HL-60/S4 treated with phorbol 12-myristate 13-acetate at 8.2 ng/mL for 4 days and 3 days (cell line): ENCODE measurements around the gene ALX3.

Experiments
- in situ Hi-C: fragments of 300-500 bp; cut with MboI; formaldehyde crosslinking; loops from 2 replicates; pipeline ENCODE4 v1.15.0; 2022; ENCODE audit warnings: low sequenced_read_pairs

ALX3 gene

DNA sequence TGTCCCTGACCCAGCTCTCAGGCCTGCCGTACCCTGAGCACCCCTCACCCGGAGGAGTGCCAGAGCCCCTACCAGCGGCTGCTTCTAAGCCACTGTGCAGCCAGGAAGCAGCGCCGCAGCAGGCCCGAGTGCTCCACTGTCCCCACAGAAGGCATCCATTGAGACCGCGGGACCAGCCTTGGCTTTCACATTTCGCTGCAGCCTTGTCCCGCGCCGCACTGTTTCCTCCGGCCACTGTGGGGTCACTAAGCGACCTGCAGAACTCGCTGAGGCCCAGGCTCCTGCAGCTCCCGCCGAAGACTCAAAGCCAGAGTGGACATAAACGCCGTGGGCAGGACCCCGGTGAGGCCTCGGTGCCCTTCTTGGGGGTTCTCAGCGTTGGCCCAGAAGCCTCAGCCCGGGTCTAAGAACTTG lies 3.0 kb downstream of the ALX3 start:
- in situ Hi-C loops, result no loop called here

DNA sequence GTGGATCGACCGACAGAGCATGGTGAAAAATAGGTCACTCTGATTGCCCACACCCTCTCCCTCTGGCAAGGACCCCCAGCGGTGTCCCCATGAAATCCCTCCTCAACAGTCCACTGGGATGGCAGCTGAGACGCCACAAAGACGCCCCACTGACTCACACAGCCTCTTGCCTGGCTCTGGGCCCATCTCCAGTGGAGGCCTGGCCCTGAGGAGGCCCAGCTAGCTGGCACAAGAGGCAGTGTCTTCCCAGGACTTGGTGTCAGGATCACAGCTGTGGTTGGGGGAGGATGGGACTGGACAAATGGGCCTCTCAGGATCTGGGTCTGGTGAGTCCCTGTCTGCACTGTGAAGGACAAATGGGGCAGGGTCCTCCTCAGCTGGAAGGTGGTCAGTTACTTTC lies 4.6 kb downstream of the ALX3 start:
- in situ Hi-C loops, result no loop called here

DNA sequence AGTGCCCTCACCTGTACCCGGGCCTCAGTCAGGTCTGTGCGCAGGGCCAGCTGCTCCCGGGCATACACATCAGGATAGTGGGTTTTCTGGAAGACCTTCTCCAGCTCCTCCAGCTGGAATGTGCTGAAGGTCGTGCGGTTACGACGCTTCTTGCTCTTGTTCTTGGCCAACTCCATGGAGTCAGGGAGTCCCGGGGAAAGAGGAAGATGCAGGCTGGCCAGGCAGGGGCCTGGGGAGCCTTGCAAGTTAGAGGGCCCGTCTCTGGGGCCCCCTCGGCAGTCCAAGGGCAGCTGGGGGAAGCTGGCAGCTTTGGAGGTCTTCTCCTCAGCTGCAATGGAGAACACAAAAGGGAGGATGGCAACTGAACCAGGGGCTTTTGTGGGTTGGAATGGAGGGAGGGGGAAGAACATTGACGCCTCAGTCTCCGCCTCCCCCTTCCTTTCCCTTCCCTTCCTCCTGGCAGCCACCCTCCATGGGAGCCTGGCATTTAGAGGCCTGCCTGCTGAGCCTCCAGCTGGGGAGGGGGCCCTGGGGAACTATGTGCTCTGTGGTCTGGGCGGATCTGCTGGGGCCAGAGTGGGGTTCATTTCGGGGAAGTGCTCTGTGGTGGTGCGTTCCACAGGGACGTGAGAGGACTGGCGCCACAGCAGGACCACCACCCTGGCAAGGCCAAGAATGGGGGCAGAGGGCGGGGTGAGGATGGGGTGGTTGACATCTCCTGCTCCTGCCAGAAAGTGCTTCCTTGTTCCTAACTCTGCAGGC lies 5.7 kb downstream of the ALX3 start:
- in situ Hi-C loops, result no loop called here

DNA sequence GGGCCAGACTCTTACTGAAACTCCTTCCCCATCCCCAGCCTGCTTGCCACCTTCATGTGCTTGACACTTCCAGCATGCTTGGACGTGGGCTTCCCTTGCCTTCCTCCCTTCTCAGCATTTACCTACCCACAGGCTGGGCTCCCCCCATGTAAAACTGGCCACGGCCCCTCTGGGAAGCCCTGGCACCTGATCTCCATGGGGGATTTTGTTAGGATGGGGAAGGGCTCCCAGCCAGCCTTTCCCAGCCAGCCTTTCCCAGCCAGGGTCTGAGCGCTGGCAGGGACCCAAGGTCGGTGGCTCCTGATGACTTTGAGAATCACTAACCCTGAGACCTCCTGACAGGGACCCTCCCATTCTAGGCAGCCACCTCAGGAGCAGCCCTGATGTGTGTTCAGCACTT lies 6.7 kb downstream of the ALX3 start:
- in situ Hi-C loops, result no loop called here

DNA sequence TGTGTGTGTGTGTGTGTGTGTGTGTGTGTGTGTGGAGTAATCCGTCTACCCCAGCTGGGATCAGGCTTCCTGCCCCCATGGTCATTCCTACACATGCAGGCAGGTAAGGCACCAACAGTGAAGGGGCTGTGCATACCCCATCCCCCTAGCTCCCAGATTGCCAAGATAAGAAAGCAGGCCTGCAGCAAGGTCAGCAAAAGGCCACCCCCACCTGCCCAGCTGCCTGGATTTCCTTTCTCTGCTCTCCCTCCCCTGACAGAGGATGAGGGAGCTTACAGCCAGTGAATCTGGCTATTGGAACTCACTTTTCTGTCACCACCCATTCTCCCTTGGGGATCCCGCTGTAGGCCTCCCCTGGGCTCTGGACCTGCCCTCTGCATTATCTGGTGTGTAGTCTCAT lies 7.9 kb downstream of the ALX3 start:
- in situ Hi-C loops, result no loop called here

DNA sequence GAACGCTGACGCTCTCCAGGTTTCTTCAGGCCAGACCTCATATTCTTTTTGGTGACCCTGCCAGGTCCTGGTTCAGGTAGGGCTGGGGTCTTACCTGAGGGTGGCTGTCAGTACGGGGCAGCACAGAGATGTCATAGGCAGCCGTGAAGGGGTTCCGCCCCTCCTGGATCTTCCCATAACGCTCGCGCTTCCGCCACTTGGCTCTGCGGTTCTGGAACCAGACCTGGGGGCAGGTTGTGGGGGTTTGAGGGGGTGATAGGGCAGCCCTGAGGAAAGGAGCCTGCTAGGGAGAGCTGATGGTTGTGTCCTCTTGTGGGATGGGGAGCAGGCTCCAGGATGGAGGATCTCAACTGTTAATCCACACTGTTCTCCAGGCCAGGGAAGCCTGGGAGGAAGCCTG lies 9.1 kb downstream of the ALX3 start:
- in situ Hi-C loops, result no loop called here

DNA sequence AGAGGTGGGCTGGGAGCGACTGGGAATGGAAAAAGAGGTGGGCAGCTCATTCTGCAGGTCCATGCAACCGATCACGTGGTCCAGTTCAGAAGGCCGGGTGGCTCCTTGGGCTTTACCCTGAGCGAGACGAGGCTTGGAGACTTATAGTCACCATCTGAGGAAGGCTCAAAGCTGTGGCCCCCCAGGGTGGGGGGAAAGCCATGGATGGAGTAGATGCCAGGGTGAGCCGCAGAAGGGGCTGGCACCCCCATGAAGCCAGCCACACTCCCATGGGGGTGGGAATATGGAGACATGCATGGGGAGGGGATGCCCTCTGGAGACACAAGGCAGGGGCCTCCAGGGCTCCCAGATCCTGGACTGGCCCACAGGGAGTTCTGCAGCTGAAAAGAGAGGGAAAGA lies 9.8 kb downstream of the ALX3 start:
- in situ Hi-C loops, result no loop called here

DNA sequence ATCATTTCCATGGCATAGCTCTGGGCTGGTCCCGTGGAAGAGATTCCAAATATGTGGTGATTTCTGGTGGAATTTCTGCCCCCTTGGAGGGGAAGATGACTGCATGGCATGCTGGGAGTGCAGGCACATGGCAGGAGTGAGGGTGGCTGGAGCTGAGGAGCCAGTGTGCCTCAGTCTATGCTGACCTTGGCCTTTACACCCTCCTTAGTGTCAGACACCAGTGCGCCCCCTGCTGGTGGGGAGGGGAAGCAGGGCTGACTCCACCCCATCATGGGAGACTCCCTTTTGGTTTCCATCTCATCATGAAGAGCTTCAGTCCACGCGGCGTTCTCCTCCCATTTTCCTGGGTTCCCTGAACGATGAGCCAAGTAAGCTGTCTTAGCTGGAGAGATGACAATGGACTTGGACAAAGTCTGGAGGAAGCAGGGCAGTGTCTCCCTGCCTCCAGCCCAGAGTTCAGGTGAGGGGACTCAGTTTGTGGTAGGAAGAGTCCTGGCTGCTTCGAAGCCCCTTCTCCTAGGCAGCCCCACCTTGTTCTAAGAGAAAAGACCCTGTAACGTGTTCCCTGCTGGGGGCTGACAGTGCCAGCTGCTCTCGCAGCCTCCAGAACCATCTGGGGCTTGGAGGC lies 10.3 kb downstream of the ALX3 start:
- in situ Hi-C loops, result no loop called here

DNA sequence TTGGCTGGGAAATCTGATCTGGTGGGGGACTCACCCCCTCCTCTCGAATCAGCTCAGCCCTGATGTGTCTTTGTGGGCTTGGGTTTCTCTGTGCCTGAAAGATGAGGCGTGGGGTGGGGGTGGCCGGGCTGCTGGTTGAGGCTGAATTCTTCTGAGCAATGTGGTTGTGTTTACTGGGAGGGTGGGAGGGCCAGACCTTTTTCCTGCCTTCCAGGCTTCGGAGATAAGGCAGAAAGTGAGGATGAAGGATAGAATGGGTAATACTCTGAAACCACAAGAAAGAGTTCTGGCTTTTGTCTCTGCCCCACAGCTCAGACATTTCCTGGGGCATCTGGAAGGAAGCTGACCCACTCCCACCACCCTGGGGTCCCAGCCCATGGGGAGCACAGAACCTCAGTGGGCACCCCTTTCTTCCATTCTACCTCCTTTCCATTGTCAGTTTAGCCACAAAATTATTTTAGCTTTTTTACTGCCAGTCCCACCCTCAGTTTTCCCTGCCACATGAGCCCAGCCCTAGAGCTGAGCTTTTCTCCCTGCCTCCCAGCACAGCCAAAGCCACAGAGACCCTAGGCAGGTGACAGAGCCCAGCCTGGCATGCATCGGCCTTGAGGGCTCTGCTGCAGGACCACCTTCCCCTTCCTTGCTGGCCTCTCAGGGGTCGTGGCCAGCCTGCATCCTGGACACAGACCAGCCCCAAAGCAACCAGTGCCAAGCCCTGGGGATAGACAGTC lies 11.2 kb downstream of the ALX3 start:
- in situ Hi-C loops, result no loop called here

DNA sequence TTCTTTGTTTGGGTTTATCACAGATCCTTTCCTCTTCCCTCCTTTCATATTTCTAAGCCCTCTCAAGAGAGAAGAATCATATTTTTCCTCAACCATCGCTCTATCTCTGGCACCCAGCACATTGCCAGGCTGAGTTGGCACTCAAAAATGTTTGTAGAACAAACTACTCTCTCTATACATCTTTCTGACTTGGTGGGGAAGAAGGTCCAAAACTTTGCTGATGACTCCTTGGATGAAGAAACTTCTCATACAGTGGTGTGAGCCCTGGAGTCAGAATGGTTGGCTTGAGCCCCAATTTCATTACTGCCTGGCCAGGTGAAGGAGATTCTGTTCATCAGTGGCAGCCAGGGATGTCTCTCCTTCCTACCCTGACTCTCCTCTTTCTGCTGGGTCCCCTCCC lies 11.9 kb downstream of the ALX3 start:
- in situ Hi-C loops, result no loop called here

DNA sequence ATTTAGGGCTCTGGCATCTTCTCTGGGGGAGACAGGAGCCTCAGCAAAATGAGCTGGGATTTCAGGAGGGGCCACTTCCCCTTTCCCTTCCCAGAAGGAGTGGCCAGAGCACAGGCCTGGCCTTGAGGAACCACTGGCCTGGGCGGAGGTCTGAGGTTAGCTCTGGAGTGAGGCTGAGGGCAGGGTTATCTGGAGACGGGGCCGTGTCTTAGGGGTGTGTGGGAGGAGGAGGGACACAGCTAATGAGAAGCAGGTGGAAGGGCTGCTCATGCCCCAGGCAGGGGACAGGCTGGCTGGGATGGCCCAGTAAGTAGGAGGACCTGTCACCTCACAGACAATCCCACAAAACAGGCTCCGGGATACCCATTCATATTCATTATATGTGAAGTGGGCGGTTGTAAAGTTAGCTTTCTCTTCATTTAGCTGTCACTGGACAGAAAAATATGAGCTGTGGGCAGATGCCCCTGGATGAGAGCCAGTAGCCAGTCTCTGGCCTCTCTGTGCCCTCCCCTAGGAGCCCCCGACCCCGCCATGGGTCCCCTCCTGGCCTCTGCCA lies 12.4 kb downstream of the ALX3 start:
- in situ Hi-C loops, result no loop called here

DNA sequence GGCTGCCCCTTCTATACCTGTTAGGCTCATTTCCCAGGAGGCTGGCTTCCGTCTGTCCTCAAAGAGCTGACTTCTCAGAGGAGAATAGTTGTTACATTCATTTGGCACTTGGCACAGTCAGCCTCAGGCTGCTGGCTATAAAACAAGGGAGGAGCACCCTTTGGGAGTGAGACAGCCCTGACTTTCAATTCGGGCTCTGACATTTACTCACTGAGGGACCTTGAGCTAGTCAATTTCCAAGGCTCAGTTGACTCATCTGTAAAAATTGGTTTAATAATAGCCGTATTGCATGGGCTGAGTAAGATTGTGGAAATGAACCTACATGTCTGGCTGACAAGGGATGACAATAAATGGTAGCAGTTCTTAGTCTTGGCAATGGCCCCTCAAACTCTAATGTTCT lies 13.7 kb downstream of the ALX3 start:
- in situ Hi-C loops, result no loop called here

DNA sequence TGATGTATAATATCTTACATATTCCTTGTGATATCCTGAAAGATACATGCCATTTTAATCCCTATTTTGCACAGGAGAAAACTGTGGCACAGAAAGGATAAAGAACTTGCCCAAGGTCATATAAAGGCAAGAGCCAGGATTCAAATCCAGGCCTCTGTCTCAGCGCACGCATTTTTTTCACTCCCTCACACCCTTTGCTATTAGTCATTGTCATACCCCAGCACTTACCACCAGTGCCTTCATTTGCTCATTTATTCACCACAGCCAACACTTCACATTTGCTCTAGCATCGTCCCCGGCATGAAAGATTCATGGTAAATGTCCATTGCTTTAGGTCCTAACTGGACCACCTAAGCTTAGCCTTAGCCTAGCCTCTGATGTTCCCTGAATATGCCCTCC lies 14.2 kb downstream of the ALX3 start:
- in situ Hi-C loops, result no loop called here

DNA sequence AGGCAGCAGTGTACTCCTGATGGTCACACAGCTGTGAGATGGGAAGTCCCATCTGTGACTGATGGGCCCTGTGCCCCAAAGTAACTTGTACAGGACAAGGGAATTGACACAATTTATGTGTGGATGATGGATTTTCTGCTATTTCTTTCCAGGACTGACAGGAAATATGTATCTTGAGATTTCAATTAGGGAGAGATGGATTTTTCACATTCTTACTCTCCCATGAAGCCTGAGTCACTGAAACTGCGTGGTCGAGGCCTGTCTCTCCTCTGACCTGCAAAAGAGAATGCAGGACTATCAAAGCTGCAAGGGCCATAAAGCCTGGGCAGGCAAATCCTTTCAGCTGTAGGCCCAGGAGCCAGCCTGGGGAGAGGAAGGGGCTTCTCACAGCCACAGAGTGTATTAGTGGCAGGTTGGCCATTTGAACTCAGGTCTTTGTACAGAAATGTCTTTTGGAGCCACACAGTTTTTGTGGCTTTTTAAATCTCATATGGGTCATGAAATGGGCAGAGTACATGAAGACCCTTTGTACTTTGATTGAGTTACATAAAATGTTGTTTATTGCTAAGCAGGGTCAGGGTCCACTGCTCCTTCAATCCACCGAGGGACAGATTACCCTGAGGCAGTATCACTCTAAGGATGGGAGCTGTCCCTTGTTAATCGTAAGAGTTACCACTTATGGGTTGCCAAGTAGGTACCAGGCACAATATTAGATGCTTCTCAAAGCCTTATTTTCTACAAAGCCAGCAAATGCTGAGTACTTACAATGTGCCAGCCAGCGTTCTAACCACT lies 14.8 kb downstream of the ALX3 start:
- in situ Hi-C loops, result no loop called here

DNA sequence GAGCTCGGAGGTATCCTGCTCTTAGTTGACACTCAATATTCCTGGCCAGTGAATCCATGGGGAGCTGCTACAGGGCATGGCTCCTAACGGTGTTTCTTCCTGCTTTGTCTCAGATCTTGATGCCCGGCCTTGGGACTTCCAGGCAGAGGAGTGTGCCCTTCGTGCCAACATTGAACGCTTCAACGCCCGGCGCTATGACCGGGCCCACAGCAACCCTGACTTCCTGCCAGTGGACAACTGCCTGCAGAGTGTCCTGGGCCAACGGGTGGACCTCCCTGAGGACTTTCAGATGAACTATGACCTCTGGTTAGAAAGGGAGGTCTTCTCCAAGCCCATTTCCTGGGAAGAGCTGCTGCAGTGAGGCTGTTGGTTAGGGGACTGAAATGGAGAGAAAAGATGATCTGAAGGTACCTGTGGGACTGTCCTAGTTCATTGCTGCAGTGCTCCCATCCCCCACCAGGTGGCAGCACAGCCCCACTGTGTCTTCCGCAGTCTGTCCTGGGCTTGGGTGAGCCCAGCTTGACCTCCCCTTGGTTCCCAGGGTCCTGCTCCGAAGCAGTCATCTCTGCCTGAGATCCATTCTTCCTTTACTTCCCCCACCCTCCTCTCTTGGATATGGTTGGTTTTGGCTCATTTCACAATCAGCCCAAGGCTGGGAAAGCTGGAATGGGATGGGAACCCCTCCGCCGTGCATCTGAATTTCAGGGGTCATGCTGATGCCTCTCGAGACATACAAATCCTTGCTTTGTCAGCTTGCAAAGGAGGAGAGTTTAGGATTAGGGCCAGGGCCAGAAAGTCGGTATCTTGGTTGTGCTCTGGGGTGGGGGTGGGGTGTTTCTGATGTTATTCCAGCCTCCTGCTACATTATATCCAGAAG lies 16.7 kb downstream of the ALX3 start:
- in situ Hi-C loops, result no loop called here

DNA sequence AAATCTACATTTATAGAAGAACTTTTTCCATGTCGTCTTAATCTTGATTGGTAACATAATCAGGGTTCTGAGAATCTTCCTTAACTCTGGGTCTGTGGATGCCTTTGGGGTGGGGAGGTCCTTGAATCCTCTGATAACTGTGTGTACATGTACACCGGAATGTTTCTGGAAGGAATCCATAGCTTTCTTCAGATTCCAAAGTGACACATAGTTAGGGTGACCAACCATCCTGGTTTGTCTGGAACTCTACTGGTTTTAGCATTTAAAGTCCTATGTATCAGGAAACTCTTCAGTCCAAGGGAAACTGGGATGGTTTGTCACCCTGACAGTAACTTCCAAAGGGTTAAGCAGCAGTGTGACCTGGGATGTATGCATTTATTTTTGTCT lies 19.2 kb downstream of the ALX3 start:
- in situ Hi-C loops, result no loop called here

DNA sequence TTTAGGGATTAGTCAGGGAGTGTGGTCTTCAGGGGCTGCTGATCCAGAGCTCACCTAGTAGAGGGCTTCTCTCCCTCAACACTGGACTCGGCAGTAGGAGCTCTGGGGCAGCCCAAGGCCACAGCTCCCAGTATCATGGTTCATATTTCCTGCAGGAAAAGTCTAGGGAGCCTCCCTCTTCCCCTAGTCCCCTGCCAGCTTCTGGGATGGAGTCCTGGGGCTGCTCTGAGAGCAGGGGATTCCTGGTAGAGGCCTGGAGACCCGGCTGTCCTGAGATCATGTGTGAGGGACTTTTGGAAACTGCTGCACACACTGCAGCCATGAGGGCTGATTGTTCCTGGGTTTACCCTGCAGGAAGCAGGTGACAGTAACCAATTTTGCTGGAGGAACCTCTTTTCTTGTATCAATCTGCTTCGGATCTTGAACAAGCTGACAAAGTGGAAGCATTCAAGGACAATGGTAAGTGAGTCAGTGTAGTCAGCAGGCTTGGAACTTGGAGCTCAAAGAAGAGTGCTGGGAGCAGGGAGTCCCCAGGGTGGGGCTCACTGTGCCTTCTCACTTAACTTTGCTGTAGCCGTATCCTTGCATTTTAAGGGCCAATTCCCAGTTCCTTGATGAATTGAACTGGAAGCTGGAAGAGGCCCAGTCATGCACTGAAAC lies 19.7 kb downstream of the ALX3 start:
- in situ Hi-C loops, result no loop called here

DNA sequence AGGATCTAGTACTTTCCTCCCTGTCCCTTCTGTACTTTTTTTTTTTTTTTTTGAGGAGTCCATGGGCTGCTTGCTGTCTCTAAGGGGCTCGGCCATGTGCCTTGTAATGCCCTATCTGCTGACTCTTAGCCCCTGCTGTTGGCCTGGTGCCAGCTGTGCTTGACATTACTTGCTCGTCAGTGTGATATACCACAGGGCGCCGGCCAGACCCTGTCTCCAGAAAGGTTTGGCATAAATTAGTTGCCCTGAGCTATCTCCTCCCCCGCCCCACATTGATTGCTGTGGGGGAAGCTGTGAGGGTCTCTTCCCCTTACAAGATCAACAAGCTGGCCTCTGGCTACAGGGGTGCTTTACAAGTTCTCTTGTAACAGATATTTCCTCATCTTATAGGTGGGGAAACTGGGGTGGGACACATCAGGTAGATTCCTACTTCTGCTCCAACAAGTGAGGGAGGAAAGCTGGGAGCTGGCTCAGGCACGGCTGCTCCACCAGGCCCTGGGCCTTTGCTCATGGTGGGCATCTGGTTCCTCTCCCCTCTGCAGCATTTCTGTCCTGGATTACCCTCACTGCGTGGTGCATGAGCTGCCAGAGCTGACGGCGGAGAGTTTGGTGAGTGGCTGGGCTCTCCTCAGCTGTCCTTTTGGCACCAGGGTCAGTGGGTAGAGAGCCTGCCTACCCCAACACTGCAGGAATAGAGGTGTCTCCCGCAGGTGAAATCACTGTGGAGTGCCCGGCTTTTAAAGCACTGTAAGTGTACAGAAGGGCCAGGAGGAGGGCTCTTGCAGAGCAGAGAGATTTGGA lies 20.5 kb downstream of the ALX3 start:
- in situ Hi-C loops, result no loop called here
